GM21526 (cell line): ENCODE data around the gene AKAP6.

Experiments
- ATAC-seq: cut with Tn5 transposase; IDR thresholded peaks from one replicate; pipeline ENCODE4 v1.9.1; 2021; ENCODE audit warnings: moderate library complexity; ENCODE audit not compliant: unreplicated experiment, low FRiP score

The AKAP6 gene

GRCh38 chr14:32846821-32847365, 517.8 kb downstream of the AKAP6 start:
- no peak for ATAC-seq

GRCh38 chr14:32847867-32848266, 518.8 kb downstream of the AKAP6 start:
- no peak for ATAC-seq

GRCh38 chr14:32865827-32866376, 536.8 kb downstream of the AKAP6 start:
- ATAC-seq, result no peak

DNA sequence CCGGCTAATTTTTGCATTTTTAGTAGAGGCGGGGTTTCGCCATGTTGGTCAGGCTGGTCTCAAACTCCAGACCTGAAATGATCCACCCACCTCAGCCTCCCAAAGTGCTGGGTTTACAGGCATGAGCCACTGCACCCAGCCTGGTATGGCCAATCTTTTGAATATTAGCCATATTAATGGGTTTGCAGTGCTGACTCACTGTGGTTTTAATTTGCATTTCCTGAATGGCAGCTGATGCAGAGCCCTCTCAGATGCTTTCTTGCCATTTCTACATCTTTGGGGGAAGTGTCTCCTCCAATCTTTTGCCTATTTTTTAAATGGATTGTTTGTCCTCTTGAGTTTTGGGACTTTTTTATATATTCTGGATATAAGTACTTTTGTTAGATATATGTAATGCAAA, 554.1 kb downstream of the AKAP6 start:
- ATAC-seq, result no peak
